GM18909 (cell line): ENCODE measurements around the gene RPS6KC1.
"Not testable (repeated sequence)": the region's sequence is repeated elsewhere in the genome, so short reads cannot be mapped to it uniquely, and the experiment has no call there.

Source experiments
- ATAC-seq: cut with Tn5 transposase; IDR thresholded peaks from one replicate; pipeline ENCODE4 v1.9.1; 2021; ENCODE audit warnings: mild to moderate bottlenecking; ENCODE audit not compliant: unreplicated experiment, poor library complexity

RPS6KC1 gene

GRCh38 chr1:213136190-213136917 lies 85.3 kb downstream of the RPS6KC1 start:
- no peak for ATAC-seq

GRCh38 chr1:213138391-213138790 lies 87.3 kb downstream of the RPS6KC1 start:
- ATAC-seq = no peak

- no peak for ATAC-seq
Observed at GRCh38 chr1:213138892-213139291, 87.9 kb downstream of the RPS6KC1 start.

DNA sequence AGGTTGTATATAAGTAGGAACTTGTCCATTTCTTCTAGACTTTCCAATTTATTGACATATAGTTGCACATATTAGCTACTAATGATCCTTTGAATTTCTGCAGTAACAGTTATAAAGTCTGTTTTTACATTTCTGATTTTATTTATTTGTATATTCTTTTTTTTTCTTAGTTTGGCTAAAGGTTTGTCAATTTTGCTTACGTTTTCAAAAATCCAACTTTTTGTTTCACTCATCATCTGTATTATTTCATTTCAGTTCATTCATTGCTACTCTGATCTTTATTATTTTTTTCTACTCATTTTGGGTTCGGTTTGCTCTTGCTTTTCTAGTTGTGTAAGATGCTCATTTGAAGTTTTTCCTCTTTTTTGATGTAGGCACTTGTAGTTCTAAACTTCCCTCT lies 97.9 kb downstream of the RPS6KC1 start:
- no peak for ATAC-seq

GRCh38 chr1:213150090-213150489 lies 99.0 kb downstream of the RPS6KC1 start:
- not testable (repeated sequence) for ATAC-seq

DNA sequence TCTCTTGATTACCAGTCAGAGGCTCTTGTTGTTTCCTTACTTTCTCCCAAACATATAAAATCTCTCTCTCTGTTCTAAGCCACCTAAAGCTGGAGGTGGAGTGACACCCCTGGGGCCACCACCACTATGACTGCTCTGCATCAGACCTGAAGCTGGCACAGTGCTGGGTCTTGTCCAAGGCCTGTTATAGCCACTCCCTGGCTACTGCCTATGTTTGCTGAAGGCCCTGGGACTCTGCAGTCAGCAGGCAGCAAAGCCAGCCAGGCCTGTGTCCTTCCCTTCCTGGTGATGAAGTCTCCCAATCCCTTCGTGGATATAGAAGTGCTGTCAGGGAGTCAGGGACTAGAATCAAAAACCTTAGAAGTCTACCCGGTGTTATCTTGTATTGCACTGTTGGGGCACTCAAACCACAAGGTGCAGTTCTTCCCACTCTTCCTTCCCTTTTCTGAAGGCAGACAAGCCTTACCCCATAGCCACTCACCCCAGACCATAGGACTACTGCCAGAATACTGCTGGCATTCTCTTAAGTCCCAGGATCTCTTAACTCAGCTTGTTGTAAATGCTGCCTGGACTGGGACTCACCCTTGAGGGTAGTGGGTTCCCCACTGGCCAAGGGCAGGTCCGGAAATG lies 103.1 kb downstream of the RPS6KC1 start:
- ATAC-seq = no peak

DNA sequence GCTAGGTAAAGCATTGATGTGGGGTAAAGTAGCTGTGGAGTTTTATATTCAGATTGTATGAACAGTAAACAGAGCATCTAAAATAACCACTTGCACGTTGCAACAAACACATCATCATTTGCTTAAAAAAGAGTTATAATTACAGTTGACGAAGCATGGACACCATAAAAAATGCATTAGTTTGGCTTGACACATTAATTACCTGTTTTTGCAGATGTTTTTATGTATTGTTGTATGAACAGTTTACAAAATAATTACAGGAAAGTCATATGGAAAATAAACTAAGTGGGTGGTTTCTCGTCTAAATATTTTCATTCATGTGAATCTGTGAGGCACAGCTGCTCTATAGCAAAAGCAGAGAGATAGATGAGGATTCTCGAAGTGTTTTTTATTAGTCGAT lies 108.3 kb downstream of the RPS6KC1 start:
- no peak for ATAC-seq

DNA sequence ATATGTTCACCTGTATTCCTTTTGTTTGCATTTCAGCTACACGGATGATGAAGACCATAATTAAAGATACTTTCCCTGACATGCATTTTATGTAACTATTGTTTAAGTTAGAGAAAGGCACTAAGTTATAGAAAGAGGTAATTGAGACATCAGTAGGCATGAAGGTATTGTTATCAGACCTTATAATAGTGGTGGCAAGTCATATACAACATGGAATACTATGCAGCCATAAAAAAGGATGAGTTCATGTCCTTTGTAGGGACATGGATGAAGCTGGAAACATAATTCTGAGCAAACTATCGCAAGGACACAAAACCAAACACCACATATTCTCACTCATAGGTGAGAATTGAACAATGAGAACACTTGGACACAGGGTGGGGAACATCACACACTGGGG lies 109.4 kb downstream of the RPS6KC1 start:
- not testable (repeated sequence) for ATAC-seq

GRCh38 chr1:213162338-213162737 lies 111.3 kb downstream of the RPS6KC1 start:
- no peak for ATAC-seq

DNA sequence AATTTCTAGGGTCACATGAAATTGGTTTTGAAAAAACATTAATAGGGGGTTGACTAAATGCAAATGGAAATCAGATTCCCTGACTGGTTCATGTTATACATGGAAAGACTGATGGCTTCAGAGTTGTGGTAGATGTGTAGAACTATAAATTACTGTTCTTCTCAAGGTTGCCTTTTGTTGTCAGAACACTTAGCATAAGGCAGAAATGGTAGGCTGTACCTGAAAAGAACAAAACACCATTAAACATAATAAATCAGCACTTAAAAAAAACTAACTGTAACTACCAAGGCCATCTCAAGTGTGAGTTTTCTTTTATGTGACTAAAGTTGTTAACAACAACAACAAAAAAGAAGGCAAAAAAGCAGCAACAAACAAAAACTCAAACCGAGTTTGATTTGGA lies 111.8 kb downstream of the RPS6KC1 start:
- no peak for ATAC-seq

- no peak for ATAC-seq
Observed at GRCh38 chr1:213163278-213163711, 112.3 kb downstream of the RPS6KC1 start.

DNA sequence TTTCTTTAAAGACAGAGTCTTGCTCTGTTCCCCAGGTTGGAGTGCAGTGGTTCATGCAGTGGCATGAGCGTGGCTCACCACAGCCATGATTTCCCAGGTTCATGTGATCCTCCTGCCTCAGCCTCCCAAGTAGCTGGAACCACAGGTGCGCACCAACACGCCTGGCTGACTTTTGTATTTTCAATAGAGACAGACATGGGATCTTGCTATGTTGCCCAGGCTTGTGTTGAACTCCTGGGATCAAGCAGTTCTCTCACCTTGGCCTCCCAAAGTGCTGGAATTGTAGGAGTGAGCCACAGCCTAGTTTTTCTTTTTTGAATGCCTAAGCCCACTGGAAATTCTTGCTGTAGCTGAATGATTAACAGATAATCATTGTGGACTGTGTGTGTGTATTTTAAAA lies 113.5 kb downstream of the RPS6KC1 start:
- ATAC-seq = no peak

DNA sequence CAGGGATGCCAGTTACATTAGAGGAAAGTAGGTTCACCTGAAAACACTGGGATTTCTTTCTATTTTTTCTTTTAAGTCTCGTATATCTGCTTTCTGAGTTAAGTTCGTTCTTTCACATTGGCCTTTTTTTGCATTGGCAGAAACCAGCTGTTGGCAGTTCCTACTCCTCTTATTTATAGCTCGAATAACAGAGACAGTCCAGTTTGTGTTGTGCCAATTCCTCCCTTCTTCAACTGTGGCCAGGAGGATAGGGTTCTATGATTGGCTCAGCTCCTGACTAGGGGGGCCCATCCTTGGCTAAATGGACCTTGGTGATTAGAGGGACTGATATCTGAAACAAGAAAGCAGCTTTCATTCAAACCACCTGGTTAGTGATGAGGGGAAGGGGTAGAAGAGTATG lies 115.8 kb downstream of the RPS6KC1 start:
- ATAC-seq = no peak

GRCh38 chr1:213171711-213172110 lies 120.7 kb downstream of the RPS6KC1 start:
- ATAC-seq = no peak

GRCh38 chr1:213176341-213176740 lies 125.3 kb downstream of the RPS6KC1 start:
- ATAC-seq = no peak

DNA sequence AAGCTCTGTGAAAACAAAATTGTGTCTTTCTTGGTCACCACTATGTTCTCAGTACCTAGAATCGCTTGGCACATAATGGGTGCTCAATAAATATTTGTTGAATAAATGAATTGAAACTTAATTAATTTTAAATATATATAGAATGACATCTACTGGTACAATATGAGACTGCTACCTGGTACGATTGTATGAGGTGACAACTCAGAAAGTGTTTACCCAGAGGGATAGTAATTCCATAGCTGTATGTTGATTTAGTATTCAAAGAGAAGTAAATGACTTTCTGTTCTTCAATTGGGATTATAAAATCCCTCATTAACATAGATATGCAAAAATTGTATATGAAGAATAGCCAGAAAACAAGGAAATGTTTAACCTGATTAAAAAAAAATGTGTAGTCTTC lies 128.7 kb downstream of the RPS6KC1 start:
- ATAC-seq = no peak

DNA sequence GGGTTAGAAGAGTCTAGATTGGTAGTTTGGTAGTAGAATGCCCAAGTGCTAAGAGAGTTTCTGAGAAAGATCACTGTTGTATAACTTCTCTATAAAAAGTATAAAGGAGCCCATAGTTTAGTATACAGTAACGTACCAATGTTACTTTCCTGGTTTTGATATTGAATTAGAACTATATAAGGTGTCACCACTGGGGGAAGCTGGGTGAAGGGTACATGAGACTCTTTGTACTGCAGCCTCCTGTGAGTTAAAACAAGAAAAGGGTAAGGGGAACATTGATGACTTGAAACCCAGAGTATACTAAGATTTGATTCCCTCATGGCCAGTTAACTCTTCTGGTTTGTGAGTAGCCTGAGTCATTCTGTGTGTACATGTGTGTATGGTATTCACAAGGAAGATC lies 129.8 kb downstream of the RPS6KC1 start:
- ATAC-seq = no peak

- peak; percentile 51 for ATAC-seq
Observed at GRCh38 chr1:213183036-213183672, 132.1 kb downstream of the RPS6KC1 start.

- ATAC-seq = no peak
Observed at GRCh38 chr1:213186168-213186567, 135.1 kb downstream of the RPS6KC1 start.

GRCh38 chr1:213192026-213192425 lies 141.0 kb downstream of the RPS6KC1 start:
- ATAC-seq = no peak

GRCh38 chr1:213194383-213194782 lies 143.3 kb downstream of the RPS6KC1 start:
- ATAC-seq = no peak

- no peak for ATAC-seq
Observed at GRCh38 chr1:213194855-213195254, 143.8 kb downstream of the RPS6KC1 start.
